Vagina (tissue), 2 donors: ENCODE measurements around the gene LRMDA.

Source experiments
- CTCF ChIP-seq, 3 experiments: fragments of 450-650 bp in 2 of 3; fragments of 200-600 bp in 1 of 3; sonication (generic) in 1 of 3; IDR thresholded peaks; one replicate each; pipeline ENCODE4 v1.5.1; 2017 to 2019; ENCODE audit warnings: antibody characterized with exemption in 3 of 3, mild to moderate bottlenecking in 2 of 3, moderate library complexity in 2 of 3
- POLR2A ChIP-seq, 2 donors: fragments of 450-650 bp; IDR thresholded peaks; one replicate each; pipeline ENCODE4 v1.6.1; 2017; ENCODE audit warnings: antibody characterized with exemption in 2 of 2, mild to moderate bottlenecking in 2 of 2, moderate library complexity in 2 of 2

DNA sequence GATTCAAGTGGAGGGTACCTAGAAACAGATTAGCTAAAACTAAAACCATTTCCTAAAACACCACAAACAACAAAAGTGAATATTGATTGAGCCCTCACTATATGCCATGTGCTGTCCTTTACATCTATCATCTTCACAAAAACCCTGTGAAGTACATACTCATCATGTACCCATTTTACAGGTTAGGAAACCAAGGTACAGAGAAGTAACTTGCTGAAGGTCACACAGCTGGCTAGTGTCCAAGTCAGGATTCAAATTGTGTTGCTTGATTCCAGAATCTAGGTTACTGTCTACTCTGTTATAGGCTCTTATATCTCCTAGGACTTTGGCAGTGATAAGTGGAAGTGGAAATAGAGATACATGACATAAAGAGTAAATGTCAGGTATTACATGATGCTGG, 463.8 kb downstream of the LRMDA start:
- no peak for TF ChIP-seq CTCF (IDR thresholded peaks at IDR 0.05)
- TF ChIP-seq POLR2A (IDR thresholded peaks at IDR 0.05): no peak
